Retina (tissue), 1 donor: ENCODE results near the gene CCT7.
A peak's percentile ranks its signal among the peaks of the same experiment; 100 is the strongest.

Experiments used
- DNase-seq: peaks from one replicate; pipeline ENCODE4 v3.0.0-alpha.2; 2016

The CCT7 gene

DNA sequence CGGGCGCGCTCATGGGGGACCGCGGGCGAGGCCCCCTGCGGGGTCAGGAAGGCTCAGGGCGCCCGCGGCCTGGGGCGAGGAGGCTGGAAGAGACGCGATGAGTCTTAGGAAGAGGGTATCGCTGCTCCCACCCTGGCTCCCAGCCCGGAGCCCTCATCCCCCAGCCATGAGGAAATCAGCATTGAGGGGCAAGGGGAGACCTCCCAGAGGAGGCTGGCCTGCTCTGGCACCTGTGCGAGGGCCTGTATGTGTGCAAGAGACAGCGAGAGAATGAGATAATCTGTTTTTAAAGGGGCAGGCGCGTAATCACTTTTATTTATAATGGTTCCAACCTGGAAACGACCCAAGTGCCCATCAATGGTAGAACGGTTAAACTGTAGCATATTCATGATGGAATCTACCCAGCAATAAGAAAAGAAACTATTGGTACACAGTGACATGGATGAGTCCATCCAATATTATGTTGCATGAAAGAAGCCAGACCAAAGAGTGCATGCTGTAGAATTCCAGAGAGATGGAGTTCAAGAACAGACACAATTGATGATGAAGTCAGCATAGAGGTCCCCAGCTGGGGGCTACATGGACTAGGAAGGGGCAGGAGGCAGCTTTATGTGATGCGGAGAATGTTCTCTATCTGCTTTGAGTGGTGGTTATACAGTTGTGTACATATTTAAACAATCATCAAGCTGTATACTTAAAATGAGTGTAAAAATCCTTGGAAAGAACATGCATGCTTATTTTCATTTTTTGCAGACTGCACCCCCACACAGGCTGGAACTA lies 35.8 kb downstream of the CCT7 start:
- no peak for DNase-seq

- no peak for DNase-seq
These were observed 38.2 kb downstream of the CCT7 start for GRCh38 chr2:73272270-73272669.

DNA sequence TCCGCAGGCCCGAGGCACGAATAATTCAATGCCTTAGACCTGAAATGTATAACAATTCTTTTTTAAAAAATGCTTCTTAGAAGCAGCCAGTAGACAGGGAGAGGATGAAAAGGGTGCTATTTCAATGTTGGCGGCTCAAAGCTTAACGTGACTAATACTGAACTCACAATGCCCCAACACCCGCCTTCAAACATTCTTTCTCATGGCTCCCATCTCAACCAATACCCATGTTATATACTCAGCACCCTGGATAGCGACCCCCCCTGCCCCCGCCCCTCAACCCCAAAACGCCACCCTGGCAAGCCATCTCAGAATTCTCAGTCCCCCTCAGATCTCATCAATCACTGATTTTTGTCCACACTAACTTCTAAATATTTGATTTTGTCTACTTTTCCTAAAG lies 45.7 kb downstream of the CCT7 start:
- DNase-seq, result no peak

DNA sequence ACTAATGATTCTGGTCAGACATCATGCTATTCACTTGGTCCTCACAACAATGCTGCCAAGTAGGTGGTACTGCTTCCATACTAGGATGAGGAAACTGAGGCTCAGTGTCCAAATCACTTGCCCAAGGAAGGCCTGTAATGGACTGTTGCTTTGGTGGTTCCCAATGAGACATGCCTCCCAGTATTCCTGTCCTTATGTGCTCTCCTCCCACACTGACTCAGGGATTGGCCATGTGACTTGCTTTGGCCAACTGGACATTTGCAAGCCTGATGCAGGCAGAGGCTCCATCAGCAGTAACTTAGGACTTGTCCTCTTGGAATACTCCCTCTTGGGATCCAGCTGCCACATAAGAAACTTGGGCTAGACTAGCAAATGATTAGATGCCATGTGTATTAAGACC lies 47.1 kb downstream of the CCT7 start:
- no peak for DNase-seq

DNA sequence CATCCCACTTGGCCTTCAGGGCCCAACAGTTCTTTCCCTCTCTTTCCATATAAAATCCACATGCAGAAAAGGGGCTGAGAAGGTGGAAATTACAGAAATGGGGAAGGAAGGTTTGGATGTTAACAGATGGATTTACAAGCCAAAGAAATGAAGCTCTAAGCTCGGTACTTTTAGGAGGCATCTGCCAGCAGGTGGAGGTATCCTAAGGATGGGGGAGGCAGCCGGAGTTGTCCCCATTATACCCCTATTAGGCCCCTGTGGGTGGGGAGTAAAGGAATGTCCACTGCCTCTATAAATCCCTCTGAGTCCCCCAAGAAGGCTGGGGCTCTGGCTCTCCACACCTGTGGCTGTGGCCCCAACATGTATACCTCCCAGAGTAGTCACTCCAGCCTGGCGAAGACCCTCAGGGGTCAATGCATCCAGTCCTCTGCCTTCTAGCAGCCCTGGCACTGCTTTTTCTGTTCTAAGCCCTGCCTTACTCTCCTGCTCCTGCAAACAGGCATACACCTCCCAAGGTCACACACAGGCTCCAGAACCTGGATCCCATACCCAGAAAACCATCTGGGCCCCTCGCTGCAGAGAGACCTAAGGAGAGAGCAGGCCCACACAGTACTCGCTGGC lies 48.9 kb downstream of the CCT7 start:
- peak; percentile 28 for DNase-seq

DNA sequence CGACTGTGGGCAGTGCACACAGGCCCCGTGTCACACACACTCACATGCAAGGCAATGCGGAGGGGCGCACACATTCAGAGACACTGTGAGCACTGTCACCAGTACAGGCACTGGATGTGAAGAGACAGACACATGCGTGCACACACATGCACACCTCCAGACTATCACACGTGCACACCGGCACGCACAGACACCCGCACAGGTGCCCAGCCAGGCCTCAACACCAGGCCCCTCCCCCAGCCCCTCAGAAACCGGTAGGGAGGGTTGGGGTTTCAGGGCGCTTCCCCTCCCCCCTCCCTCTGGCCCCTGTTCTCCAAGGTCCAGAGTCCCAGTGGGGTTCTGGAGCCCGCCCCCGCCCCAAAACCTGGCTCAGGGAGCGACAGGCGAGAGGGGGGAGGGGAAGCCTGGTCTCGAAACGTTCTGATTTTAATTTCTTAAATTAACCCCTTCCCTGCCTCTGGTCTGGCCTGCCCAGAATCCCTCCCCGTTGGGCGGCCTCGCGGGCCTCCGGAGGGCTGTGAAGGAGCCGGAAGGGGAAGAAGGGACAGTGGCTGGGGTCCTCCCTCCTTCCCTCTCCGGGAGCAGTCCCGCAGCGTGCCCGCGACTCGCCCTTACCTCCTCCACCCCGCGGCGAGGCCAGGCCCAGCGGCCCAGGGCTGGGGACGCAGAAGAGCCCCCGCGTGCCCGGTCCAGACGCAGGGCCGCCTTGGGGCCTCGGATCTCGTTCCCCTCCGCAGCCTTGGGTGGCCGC lies 49.6 kb downstream of the CCT7 start:
- no peak for DNase-seq

DNA sequence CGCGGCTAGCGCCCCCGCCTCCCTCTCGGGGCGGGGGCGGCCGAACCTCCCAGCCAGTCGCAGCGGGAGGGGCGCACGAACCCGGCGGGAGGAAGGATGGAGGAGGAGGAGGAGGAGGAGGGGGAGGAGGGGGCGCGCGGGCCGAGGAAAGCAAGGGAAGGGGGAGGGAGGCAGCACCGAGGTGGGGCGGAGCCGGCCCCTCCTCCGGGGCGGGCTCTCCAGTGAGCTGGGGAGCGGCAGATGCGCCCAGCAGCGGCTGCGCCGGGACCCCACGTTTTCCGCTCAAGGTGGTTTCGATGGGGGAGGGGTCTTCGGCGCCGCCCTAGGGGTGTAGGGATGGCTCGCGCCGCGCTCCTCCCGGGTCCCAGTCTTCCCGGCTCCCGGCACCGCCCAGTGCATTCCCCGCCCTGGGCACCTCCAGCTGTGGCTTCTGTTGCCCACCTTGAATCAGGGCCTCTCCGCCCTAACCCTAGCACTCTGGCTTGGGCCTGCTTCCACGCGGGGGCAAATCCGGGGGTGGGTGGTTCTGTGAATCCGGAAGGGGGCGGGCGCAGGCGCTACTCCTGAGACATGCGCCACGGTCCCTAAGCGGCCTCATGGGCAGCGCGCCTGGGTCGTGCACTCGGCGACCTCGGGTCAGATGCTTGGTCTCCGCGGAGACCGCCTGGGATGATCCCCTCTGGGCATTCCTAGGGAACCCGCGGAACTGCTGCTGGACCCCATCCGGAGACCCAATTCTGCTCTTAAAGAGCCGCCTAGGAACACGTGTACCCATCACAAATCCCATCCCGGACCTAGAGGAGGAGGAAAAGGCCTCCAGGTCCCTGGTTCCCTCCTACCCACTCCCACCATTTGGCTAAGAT lies 50.4 kb downstream of the CCT7 start, which contains the start of gene FBXO41:
TSS of gene FBXO41 (minus strand) at position 183 of the 863 bp plus-strand sequence. CDS start 14,848 bp downstream, outside the sequence.
- peak; percentile 73 for DNase-seq

DNA sequence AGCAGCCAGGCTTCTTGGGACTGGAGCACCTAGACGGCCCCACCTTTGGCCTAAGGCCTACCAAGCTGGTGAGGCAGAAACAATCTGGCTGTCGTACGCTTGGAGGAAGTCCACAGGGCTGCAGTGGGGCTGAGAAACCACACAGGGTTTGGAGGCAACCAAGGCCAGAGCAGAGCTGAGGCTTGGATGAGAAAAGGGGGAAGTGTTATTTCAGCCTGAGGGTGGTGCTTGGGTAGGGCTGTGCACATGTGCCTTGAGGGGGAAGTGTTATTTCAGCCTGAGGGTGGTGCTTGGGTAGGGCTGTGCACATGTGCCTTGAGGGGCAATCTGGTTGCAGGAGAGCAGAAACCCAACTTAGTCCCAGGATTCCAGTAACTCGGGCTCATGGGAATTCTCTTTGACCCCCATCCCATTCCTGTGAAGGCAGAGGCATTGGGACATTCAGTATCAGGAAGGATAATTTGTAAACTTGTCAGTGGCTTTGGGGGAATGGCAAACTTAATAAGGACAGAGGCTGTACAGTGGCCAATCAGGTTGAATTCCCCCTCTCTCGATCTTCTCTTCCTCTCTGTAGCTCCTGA lies 51.1 kb downstream of the CCT7 start:
- DNase-seq, result no peak

- DNase-seq, result no peak
These were observed 52.1 kb downstream of the CCT7 start for GRCh38 chr2:73286134-73286655.

DNA sequence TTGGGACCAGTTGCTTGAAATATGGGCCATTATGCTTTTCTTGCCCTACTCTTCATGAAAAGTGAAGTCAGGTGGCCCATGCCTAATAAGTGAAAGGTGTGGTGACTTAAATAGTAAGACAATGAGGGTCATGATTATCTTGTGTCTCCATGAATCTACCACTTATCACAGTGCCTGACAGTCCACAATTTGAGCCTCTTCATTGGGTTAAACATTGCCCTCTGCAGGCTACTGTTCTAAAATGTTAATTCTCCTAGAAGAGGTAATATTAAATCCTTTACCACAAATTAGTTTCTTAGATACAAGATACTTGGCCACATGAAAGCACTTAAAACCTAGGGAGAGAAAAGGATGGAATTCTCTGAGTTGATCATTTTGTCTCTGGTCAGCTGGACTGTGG lies 55.2 kb downstream of the CCT7 start:
- DNase-seq, result no peak

- peak; percentile 21 for DNase-seq
These were observed 56.1 kb downstream of the CCT7 start for GRCh38 chr2:73290049-73290839.

- DNase-seq, result peak; percentile 92
These were observed 57.0 kb downstream of the CCT7 start for GRCh38 chr2:73291093-73291460.

DNA sequence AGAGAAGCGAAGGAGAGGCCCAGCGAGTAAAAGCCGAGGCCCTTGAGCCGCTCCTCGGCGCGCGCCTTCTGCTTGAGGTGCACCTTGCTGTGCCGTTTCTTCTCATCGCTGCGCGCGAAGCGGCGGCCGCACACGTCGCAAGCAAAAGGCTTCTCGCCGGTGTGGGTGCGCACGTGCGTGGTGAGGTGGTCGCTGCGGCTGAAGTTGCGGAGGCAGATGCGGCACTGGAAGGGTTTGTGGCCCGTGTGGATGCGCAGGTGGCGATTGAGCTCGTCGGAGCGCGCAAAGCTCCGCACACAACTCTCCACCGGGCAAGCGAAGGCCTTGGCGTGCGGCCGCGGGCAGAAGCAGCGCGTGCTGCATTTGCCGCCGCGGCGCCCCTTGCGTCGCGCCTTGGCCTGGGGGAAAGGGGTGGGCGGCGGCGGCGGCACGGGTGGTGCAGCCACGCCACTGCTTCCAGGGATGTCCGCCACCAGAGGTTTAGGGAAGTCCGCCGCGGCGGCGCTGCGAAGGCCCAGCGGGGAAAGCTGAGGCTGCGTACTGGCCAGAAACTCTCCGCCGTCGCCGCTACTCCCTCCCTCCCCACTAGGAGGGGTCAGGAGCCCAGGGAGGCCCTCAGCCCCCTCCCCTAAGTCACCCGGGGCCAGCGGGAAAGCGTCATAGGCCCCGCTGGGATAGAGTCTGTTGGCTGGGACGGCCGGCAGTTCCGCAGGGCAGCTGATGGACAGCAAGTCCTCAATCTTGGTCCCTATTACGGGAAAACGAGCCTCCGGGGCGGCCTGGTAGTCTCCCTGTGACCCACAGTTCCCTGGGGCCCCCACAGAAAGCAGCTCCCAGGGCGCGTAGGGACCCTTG lies 57.6 kb downstream of the CCT7 start:
- peak; percentile 80 for DNase-seq

DNA sequence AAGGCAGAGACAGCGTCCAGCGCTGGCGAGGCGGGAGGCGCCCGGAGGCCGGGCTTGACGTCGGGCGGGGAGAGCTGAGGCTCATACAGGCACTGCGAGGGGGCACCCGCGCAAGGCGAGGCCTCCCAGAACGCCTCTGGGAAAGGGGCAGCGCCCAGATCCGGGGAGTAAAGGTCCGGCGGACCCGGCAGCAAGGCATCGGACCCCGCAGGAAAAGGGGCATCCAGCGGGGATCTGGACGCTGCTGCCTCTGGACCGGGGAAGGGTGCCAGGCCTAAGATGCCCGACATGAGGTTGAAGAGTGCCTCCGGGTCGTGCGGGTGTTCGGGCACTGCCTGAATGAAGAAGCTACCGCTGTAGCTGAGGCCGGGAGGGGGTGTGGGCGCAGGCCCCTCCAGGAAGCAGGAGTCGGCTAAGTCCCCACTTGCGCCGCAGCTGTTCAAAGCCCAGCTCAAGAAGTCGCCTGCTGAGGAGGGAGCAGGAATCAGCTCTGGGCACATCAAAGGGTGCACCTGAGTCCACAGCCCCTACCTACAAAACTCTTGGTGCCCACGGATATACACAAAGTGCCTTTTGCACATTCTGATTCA lies 58.3 kb downstream of the CCT7 start:
- no peak for DNase-seq

- peak; percentile 44 for DNase-seq
These were observed 58.9 kb downstream of the CCT7 start for GRCh38 chr2:73292906-73293533.

GRCh38 chr2:73293534-73294171 lies 59.5 kb downstream of the CCT7 start, which contains the start of gene EGR4:
TSS of gene EGR4 (minus strand) at chr2:73293548. CDS start at chr2:73293317, 231 bp downstream.
- peak; percentile 78 for DNase-seq

DNA sequence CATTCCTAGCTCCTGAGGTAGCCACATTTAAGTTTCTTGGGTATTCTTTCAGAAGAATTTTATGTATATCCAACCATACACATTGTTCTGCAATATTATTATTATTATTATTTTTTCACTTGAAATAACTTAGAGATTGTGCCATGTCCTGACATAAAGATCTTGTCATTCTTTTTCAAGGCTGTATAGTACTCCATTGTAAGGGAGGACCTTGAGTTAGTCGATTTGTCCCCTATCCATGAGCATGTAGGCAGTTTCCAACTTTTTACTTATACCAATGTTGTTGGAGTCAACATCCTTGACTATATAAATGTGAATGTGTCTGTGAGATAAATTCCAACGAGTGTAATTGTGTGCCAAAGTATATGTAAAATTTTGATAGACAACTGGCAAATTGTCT lies 60.1 kb downstream of the CCT7 start:
- no peak for DNase-seq

DNA sequence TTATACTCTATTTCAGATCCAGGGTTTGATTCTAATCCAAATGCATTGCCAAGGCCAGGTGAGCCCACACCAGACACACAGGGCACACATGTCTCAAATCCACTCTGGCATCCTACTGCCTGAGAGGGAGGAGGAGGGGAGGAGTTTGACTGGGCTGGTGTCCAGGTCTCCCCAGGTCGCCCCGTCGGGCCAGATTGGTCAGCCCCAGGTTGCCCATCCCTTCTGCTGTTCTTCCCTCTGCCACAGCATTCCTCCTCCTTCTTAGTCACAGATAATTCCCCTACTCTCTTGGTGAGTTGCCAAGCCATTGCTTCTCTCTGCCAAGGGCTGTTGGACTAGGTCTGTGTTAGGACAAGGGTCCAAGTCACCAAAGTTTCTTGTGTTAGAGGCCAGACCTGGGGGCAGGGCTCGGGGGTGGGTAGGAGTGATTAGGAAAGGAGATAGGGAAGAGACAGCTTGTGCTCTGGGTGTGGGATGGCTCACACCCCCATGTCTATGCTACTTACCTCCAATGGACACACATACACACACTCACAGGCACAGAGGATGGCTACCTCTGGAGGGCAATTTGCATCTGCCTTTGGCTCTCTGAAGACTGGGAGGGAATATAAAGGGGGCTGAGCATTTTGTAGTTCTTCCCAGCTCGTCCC lies 61.8 kb downstream of the CCT7 start:
- no peak for DNase-seq
